Lower leg skin (tissue), 3 donors: ENCODE data around the gene CDC42BPG.

Source experiments
- POLR2A ChIP-seq, 2 donors: fragments of 450-650 bp; IDR thresholded peaks; one replicate each; pipeline ENCODE4 v1.6.1; 2016 to 2017; ENCODE audit warnings: antibody characterized with exemption in 2 of 2, mild to moderate bottlenecking in 1 of 2, moderate library complexity in 1 of 2
- TF ChIP-seq, protein P1 (sequence below), 3 donors: fragments of 450-650 bp; IDR thresholded peaks; one replicate each; pipeline ENCODE4 v1.5.1; 2016; ENCODE audit warnings: antibody characterized with exemption in 3 of 3, mild to moderate bottlenecking in 3 of 3, moderate library complexity in 2 of 3

DNA sequence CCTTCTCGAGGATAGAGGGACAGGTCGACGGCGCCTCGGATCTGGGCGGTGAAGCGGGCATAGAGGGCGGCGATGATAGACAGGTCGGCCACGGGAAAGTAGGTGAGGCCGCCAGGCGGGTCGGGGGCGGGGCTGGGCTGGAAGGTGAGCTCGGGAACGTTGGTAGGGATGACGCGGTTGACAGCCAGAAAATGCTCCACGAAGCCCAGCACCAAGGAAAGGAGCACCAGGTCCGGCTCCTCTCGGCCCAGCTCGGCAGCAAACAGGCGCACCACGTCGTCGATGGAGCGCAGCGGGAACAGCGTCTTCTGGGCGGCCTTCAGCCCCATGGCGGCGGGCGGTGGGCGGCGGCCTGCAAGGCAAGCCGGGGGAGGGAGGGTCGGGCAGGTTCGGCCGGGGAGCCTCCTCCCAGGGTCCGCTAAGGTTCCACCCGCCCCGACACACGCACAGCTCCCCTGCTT lies 34.6 kb downstream of the CDC42BPG start:
- TF ChIP-seq, protein P1, sequence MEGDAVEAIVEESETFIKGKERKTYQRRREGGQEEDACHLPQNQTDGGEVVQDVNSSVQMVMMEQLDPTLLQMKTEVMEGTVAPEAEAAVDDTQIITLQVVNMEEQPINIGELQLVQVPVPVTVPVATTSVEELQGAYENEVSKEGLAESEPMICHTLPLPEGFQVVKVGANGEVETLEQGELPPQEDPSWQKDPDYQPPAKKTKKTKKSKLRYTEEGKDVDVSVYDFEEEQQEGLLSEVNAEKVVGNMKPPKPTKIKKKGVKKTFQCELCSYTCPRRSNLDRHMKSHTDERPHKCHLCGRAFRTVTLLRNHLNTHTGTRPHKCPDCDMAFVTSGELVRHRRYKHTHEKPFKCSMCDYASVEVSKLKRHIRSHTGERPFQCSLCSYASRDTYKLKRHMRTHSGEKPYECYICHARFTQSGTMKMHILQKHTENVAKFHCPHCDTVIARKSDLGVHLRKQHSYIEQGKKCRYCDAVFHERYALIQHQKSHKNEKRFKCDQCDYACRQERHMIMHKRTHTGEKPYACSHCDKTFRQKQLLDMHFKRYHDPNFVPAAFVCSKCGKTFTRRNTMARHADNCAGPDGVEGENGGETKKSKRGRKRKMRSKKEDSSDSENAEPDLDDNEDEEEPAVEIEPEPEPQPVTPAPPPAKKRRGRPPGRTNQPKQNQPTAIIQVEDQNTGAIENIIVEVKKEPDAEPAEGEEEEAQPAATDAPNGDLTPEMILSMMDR (IDR thresholded peaks at IDR 0.05), result no peak
- no peak for TF ChIP-seq POLR2A (IDR thresholded peaks at IDR 0.05)
